ENCODE results near the gene KCNH1. TPM values are rescaled to one million over a fixed set of nuclear protein-coding genes. Genes with fewer than 3 reads are reported as not detected.

KCNH1 gene
- total and polyA plus RNA-seq, 9 of the 15 experiments (the other 6 are each of a cell fraction or from before 2014, with no cell fraction given), result not detected

DNA sequence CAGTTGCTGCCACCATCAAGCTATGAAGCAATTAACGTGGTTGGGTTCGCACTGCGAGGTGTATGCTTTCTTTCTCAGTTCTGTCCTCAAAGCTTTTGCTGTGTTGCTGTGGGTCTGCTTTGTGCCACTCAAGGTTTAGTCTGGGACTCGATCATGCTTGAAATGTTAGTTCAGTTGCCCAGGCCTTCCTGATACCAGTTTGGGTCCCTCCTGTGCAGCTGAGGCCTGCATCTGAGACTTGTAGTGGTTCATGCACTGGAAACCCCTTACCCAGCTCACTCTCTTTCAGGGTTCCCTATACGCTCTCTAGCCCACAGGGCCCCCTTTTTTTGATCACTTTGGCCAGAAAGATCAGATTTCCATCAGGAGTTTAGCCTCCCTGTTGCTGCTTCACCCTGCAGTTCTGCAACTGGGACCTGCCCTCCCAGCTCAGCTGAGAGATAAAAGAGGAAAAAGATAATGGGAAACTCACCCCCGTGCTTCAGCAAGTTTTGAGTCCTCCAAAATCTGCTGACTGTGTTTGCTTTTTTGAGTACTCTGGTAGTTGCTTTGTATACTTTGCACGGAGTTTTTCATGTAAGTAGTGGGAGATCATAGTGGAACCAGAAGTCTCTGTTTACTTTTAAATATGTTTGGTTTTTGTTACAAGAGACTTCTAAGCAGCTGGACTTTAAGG is 488.2 kb downstream of the KCNH1 start (continued):
- no peak for TF ChIP-seq ZZZ3 (IDR thresholded peaks at IDR 0.05)
- TF ChIP-seq, protein P1, sequence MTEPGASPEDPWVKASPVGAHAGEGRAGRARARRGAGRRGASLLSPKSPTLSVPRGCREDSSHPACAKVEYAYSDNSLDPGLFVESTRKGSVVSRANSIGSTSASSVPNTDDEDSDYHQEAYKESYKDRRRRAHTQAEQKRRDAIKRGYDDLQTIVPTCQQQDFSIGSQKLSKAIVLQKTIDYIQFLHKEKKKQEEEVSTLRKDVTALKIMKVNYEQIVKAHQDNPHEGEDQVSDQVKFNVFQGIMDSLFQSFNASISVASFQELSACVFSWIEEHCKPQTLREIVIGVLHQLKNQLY (CRISPR knock-in tag; conservative IDR thresholded peaks at IDR 0.05), result no peak
- TF ChIP-seq EP300 (IDR thresholded peaks at IDR 0.05; ENCODE audit: low read length), result no peak

DNA sequence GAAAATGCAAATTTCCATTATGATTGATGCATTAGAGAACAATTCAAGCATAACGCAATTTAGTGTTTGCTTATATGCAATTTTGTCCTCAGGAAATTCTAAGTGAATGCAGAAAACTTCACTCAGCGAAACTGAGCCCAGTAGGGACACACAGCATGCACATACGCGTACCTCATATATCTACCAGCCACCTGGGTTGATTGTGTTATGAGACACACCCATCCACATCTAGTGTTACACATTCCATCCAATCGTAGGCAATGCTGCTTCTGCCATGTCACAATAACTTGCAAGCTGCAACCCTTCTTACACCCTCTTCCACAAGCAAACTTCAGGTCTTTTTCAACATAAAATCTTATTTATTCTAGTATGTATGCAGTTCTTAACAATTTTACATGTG is 492.4 kb downstream of the KCNH1 start:
- DNase-seq (ENCODE audit: extremely low read depth in 1 of 4, low spot score in 3 of 4), result no peak
- H3K4me3 ChIP-seq, result no peak overlapping the region
- WGBS (ENCODE audit: insufficient coverage, low coverage, missing lambda C conversion rate), result 1% methylated on average over 5 of the region's 5 CpGs
- no peak overlapping the region for H2AFZ ChIP-seq (ENCODE audit: low read depth, low read length)
- H3K9me1 ChIP-seq (ENCODE audit: control insufficient read depth, insufficient read depth, low read length), result no peaks in the 10 kb centered on the region
- H3K9me3 ChIP-seq (replicated peaks; ENCODE audit: control insufficient read depth, insufficient read depth, low read depth, low read length), result no peaks in the 10 kb centered on the region
- no TSS peak for BruUV-seq (replicated peaks)
- ChIA-PET CTCF (ENCODE audit: low intra/inter-chr PET ratio) (no interaction called here), POLR2A (no interaction called here)
- H3K27ac ChIP-seq (ENCODE audit: extremely low read depth, low read depth, low read length), result no peak overlapping the region
- no peaks in the 10 kb centered on the region for H3K36me3 ChIP-seq (ENCODE audit: control insufficient read depth, insufficient read depth, low read length)
- intact Hi-C loops (cut with micrococcal nuclease) (no loop called here), in situ Hi-C loops (cut with MboI) (no loop called here)
- H3K4me2 ChIP-seq (ENCODE audit: insufficient read depth, low read length), result no peak overlapping the region
- H3K9ac ChIP-seq (ENCODE audit: insufficient read depth in 1 of 2, low read depth in 2 of 2, low read length in 2 of 2), result no peak overlapping the region
- H3K4me1 ChIP-seq (replicated peaks in 1 of 2; ENCODE audit: control insufficient read depth in 2 of 2, insufficient read depth in 2 of 2, low read length in 2 of 2), result no peaks in the 10 kb centered on the region
- H3K79me2 ChIP-seq (ENCODE audit: control insufficient read depth, insufficient read depth, low read length), result no peaks in the 10 kb centered on the region
- ATAC-seq, result no peak
- H4K20me1 ChIP-seq (replicated peaks; ENCODE audit: control insufficient read depth, insufficient read depth, low read length), result no peaks in the 10 kb centered on the region
- FAIRE-seq, result no peak
- H3K27me3 ChIP-seq (ENCODE audit: control insufficient read depth in 2 of 2, insufficient read depth in 2 of 2, low read length in 2 of 2), result peaks cover 0 to 6% of the 10 kb centered on the region in 2 experiments; a peak in 1 of 5 replicates
- no peak for TF ChIP-seq ZNF311 (CRISPR knock-in tag; IDR thresholded peaks at IDR 0.05)
- TF ChIP-seq BRF1 (IDR thresholded peaks at IDR 0.05; ENCODE audit: borderline replicate concordance, extremely low read depth, insufficient read length), result no peak
- TF ChIP-seq, protein P2, sequence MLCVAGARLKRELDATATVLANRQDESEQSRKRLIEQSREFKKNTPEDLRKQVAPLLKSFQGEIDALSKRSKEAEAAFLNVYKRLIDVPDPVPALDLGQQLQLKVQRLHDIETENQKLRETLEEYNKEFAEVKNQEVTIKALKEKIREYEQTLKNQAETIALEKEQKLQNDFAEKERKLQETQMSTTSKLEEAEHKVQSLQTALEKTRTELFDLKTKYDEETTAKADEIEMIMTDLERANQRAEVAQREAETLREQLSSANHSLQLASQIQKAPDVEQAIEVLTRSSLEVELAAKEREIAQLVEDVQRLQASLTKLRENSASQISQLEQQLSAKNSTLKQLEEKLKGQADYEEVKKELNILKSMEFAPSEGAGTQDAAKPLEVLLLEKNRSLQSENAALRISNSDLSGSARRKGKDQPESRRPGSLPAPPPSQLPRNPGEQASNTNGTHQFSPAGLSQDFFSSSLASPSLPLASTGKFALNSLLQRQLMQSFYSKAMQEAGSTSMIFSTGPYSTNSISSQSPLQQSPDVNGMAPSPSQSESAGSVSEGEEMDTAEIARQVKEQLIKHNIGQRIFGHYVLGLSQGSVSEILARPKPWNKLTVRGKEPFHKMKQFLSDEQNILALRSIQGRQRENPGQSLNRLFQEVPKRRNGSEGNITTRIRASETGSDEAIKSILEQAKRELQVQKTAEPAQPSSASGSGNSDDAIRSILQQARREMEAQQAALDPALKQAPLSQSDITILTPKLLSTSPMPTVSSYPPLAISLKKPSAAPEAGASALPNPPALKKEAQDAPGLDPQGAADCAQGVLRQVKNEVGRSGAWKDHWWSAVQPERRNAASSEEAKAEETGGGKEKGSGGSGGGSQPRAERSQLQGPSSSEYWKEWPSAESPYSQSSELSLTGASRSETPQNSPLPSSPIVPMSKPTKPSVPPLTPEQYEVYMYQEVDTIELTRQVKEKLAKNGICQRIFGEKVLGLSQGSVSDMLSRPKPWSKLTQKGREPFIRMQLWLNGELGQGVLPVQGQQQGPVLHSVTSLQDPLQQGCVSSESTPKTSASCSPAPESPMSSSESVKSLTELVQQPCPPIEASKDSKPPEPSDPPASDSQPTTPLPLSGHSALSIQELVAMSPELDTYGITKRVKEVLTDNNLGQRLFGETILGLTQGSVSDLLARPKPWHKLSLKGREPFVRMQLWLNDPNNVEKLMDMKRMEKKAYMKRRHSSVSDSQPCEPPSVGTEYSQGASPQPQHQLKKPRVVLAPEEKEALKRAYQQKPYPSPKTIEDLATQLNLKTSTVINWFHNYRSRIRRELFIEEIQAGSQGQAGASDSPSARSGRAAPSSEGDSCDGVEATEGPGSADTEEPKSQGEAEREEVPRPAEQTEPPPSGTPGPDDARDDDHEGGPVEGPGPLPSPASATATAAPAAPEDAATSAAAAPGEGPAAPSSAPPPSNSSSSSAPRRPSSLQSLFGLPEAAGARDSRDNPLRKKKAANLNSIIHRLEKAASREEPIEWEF (CRISPR knock-in tag; IDR thresholded peaks at IDR 0.05), result no peak
- TF ChIP-seq, protein P3, sequence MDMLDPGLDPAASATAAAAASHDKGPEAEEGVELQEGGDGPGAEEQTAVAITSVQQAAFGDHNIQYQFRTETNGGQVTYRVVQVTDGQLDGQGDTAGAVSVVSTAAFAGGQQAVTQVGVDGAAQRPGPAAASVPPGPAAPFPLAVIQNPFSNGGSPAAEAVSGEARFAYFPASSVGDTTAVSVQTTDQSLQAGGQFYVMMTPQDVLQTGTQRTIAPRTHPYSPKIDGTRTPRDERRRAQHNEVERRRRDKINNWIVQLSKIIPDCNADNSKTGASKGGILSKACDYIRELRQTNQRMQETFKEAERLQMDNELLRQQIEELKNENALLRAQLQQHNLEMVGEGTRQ (CRISPR knock-in tag; IDR thresholded peaks at IDR 0.05), result no peak
- no peak for TF ChIP-seq TCF7L2 (IDR thresholded peaks at IDR 0.05; ENCODE audit: low read depth, low read length)
- TF ChIP-seq GABPB2 (CRISPR knock-in tag; conservative IDR thresholded peaks at IDR 0.05), result no peak
- TF ChIP-seq, protein P4, sequence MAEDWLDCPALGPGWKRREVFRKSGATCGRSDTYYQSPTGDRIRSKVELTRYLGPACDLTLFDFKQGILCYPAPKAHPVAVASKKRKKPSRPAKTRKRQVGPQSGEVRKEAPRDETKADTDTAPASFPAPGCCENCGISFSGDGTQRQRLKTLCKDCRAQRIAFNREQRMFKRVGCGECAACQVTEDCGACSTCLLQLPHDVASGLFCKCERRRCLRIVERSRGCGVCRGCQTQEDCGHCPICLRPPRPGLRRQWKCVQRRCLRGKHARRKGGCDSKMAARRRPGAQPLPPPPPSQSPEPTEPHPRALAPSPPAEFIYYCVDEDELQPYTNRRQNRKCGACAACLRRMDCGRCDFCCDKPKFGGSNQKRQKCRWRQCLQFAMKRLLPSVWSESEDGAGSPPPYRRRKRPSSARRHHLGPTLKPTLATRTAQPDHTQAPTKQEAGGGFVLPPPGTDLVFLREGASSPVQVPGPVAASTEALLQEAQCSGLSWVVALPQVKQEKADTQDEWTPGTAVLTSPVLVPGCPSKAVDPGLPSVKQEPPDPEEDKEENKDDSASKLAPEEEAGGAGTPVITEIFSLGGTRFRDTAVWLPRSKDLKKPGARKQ (CRISPR knock-in tag; IDR thresholded peaks at IDR 0.05), result no peak
- no peak for TF ChIP-seq ZNF584 (CRISPR knock-in tag; IDR thresholded peaks at IDR 0.05; ENCODE audit: low read depth)
- no peak for TF ChIP-seq ETV5 (CRISPR knock-in tag; IDR thresholded peaks at IDR 0.05; ENCODE audit: low read depth)
